ENCODE data around the gene MRPL18. TPM values are rescaled to one million over a fixed set of nuclear protein-coding genes. Genes with fewer than 3 reads are reported as not detected.

MRPL18 gene
- total and polyA plus RNA-seq, 9 of the 15 experiments (the other 6 are each of a cell fraction or from before 2014, with no cell fraction given) = 149 to 456 (median 196) TPM

DNA sequence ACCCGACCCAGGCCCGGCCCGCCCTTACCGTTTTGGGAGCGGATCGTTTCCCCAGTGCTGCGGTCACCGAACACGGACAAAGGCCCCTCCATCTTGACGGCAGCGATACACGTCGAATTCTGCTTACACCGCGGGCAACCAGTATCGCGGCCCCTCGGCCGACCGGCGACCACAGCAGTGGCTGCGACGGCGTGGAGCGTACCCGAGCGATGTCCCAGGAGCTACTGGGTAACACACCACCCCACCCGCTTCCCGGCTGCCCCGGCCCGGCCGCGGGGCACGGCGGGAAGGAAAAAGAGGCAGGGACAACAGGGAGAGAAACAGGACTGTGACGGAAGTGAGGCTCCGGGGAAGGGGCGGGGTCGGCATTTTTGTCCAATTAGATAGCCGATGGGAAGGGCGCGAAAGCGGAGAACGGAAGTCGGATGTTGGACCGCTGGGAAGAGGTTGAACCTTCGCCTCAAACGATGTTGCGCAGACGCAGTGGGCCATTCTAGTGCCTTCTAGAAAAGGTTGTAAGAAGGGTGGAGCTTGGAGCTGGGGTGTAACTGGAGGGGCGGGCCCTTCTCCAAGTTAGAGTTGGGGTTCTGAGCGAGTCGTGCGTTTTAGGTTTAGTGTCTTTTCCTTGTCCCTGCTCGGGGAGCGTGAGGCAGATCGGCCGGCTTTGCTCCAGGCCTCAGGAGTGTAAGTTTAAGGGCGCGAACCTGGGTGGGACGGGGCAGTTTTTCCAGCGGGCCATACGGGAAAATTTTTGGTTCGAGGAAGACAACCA lies 704 bp upstream of the MRPL18 start, which contains the start of gene TCP1 (continued):
- TF ChIP-seq, protein P1, sequence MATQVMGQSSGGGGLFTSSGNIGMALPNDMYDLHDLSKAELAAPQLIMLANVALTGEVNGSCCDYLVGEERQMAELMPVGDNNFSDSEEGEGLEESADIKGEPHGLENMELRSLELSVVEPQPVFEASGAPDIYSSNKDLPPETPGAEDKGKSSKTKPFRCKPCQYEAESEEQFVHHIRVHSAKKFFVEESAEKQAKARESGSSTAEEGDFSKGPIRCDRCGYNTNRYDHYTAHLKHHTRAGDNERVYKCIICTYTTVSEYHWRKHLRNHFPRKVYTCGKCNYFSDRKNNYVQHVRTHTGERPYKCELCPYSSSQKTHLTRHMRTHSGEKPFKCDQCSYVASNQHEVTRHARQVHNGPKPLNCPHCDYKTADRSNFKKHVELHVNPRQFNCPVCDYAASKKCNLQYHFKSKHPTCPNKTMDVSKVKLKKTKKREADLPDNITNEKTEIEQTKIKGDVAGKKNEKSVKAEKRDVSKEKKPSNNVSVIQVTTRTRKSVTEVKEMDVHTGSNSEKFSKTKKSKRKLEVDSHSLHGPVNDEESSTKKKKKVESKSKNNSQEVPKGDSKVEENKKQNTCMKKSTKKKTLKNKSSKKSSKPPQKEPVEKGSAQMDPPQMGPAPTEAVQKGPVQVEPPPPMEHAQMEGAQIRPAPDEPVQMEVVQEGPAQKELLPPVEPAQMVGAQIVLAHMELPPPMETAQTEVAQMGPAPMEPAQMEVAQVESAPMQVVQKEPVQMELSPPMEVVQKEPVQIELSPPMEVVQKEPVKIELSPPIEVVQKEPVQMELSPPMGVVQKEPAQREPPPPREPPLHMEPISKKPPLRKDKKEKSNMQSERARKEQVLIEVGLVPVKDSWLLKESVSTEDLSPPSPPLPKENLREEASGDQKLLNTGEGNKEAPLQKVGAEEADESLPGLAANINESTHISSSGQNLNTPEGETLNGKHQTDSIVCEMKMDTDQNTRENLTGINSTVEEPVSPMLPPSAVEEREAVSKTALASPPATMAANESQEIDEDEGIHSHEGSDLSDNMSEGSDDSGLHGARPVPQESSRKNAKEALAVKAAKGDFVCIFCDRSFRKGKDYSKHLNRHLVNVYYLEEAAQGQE (IDR thresholded peaks at IDR 0.05; ENCODE audit: borderline replicate concordance) = no peak
- TF ChIP-seq, protein P1 (CRISPR knock-in tag; IDR thresholded peaks at IDR 0.05; ENCODE audit: low read depth) = peak; percentile 12; the same call in 1 of the 2 replicates
- no peak for TF ChIP-seq TCF7 (IDR thresholded peaks at IDR 0.05; ENCODE audit: borderline replicate concordance)
- TF ChIP-seq TFAM (CRISPR knock-in tag; conservative IDR thresholded peaks at IDR 0.05) = no peak
- TF ChIP-seq NFRKB (IDR thresholded peaks at IDR 0.05; ENCODE audit: low read depth) = no peak
- TF ChIP-seq, protein P2, sequence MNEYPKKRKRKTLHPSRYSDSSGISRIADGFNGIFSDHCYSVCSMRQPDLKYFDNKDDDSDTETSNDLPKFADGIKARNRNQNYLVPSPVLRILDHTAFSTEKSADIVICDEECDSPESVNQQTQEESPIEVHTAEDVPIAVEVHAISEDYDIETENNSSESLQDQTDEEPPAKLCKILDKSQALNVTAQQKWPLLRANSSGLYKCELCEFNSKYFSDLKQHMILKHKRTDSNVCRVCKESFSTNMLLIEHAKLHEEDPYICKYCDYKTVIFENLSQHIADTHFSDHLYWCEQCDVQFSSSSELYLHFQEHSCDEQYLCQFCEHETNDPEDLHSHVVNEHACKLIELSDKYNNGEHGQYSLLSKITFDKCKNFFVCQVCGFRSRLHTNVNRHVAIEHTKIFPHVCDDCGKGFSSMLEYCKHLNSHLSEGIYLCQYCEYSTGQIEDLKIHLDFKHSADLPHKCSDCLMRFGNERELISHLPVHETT (CRISPR knock-in tag; conservative IDR thresholded peaks at IDR 0.05 in 1 of 2, IDR thresholded peaks at IDR 0.05 in 1 of 2) = peak in 1 of 2 experiments; percentile 59; a peak in 2 of 4 replicates
- peak; percentile 64 for TF ChIP-seq NEUROD1 (IDR thresholded peaks at IDR 0.05; ENCODE audit: borderline replicate concordance, low read depth, low read length, partially characterized antibody)
- TF ChIP-seq, protein P3, sequence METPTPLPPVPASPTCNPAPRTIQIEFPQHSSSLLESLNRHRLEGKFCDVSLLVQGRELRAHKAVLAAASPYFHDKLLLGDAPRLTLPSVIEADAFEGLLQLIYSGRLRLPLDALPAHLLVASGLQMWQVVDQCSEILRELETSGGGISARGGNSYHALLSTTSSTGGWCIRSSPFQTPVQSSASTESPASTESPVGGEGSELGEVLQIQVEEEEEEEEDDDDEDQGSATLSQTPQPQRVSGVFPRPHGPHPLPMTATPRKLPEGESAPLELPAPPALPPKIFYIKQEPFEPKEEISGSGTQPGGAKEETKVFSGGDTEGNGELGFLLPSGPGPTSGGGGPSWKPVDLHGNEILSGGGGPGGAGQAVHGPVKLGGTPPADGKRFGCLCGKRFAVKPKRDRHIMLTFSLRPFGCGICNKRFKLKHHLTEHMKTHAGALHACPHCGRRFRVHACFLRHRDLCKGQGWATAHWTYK (CRISPR knock-in tag; IDR thresholded peaks at IDR 0.05) = peak; percentile 50; the same call in 1 of the 2 replicates
- TF ChIP-seq ZNF77 (CRISPR knock-in tag; IDR thresholded peaks at IDR 0.05) = no peak
- TF ChIP-seq, protein P4, sequence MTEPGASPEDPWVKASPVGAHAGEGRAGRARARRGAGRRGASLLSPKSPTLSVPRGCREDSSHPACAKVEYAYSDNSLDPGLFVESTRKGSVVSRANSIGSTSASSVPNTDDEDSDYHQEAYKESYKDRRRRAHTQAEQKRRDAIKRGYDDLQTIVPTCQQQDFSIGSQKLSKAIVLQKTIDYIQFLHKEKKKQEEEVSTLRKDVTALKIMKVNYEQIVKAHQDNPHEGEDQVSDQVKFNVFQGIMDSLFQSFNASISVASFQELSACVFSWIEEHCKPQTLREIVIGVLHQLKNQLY (CRISPR knock-in tag; conservative IDR thresholded peaks at IDR 0.05) = 0 out of 4 replicates have a peak, but pooled peaks have one; percentile 17 to 42
- TF ChIP-seq RBM39 (optimal IDR thresholded peaks at IDR 0.05; ENCODE audit: low read depth, low read length) = no peak
- TF ChIP-seq SIN3A (IDR thresholded peaks at IDR 0.05; ENCODE audit: borderline replicate concordance in 2 of 2, control insufficient read depth in 1 of 2, low read depth in 2 of 2, low read length in 2 of 2) = peak; percentile 63 to 85; a peak in 3 of 4 replicates
- peak; percentile 79; the same call in 1 of the 2 replicates for TF ChIP-seq OTX1 (CRISPR knock-in tag; IDR thresholded peaks at IDR 0.05)
- TF ChIP-seq RBM22 (IDR thresholded peaks at IDR 0.05; ENCODE audit: low read depth, low read length, poor library complexity, severe bottlenecking) = no peak
- no peak for TF ChIP-seq CSDE1 (IDR thresholded peaks at IDR 0.05)

Measured in K562 (cell line).